ENCODE results near the gene ZSWIM3.

- TF ChIP-seq POLR2A (IDR thresholded peaks at IDR 0.05) = no peak
- no peak for TF ChIP-seq CTCF (IDR thresholded peaks at IDR 0.05)
Observed at GRCh38 chr20:45896641-45897161, 39.3 kb downstream of the ZSWIM3 start.

Data from thyroid gland (tissue), 4 donors.